Activated CD8-positive, alpha-beta memory T cell treated with anti-CD3 and anti-CD28 coated beads for 36 hours (primary cell): ENCODE data around the gene PASD1. TPM values are rescaled to one million over a fixed set of nuclear protein-coding genes. Genes with fewer than 3 reads are reported as not detected.

Experiments
- total RNA-seq, 2 experiments: library from RNA; stranded (reverse); gene quantifications; one replicate each; pipeline ENCODE4 v1.2.3, GENCODE V29; 2021

PASD1 gene
- total RNA-seq, 2 experiments from 2014 or later, result not detected

Other genes starting within 250 kb of the PASD1 start
- 10 to 100 TPM; 67.7 to 70.2 TPM for gene VMA21, start 166.5 kb upstream of the PASD1 start, total RNA-seq
- not detected for gene PRRG3, start 131.8 kb downstream of the PASD1 start, total RNA-seq
- not detected for gene FATE1, start 152.4 kb downstream of the PASD1 start, total RNA-seq
- gene CNGA2, start 171.1 kb downstream of the PASD1 start, total RNA-seq, result not detected